Measurements from ENCODE around the gene VIT.
"Not testable (repeated sequence)": the region's sequence is repeated elsewhere in the genome, so short reads cannot be mapped to it uniquely, and the experiment has no call there.

VIT gene

DNA sequence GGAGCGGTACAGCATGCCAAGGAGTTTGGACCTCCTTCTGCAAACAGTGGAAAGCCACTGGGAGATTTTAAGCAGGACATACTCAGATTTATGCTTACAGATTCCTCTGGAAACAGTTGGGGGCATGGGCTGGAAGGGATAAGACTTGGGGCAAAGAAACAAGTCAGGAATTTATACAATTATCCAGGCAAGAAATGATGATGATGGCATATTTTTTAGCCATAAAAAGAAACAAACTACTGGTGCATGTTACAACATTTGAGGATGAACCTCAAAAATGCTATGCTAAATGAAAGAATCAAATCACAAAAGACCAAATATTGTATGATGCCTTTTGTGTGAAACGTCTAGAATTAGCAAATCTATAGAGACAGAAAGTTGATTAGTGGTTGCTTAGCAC is 13.5 kb upstream of the VIT start:
- TF ChIP-seq, protein P1, sequence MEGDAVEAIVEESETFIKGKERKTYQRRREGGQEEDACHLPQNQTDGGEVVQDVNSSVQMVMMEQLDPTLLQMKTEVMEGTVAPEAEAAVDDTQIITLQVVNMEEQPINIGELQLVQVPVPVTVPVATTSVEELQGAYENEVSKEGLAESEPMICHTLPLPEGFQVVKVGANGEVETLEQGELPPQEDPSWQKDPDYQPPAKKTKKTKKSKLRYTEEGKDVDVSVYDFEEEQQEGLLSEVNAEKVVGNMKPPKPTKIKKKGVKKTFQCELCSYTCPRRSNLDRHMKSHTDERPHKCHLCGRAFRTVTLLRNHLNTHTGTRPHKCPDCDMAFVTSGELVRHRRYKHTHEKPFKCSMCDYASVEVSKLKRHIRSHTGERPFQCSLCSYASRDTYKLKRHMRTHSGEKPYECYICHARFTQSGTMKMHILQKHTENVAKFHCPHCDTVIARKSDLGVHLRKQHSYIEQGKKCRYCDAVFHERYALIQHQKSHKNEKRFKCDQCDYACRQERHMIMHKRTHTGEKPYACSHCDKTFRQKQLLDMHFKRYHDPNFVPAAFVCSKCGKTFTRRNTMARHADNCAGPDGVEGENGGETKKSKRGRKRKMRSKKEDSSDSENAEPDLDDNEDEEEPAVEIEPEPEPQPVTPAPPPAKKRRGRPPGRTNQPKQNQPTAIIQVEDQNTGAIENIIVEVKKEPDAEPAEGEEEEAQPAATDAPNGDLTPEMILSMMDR (IDR thresholded peaks at IDR 0.05; ENCODE audit: control extremely low read depth, extremely low read depth, low read depth, missing control alignments), result no peak
- no peak for DNase-seq (ENCODE audit: extremely low spot score)
- ChIA-PET CTCF (no interaction called here), POLR2A (no interaction called here)

GRCh38 chr2:36688291-36688690 is 8.2 kb upstream of the VIT start:
- POLR2A ChIA-PET; CTCF ChIA-PET; DNase-seq (ENCODE audit: extremely low spot score): not testable (repeated sequence)

GRCh38 chr2:36689013-36689412 is 7.5 kb upstream of the VIT start:
- POLR2A ChIA-PET; DNase-seq (ENCODE audit: extremely low spot score); CTCF ChIA-PET: not testable (repeated sequence)

DNA sequence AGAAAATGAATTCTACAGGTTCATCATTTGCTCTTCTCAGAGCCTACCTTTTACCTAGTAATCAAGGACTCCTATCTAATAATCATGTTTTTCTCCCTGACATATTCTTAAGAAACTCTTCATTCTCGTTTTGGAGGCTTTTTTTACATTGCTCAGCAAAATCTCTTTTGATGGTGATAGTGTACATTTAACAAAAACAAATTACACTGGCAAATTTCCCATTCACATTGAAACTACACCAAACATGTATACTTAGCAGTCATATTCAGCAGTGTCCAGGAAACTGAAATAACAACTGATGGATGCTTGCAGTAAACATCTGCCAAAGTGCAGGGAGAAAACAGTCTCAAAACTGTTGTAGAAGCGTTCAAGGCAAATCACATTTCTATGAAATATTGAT is 4.4 kb upstream of the VIT start:
- ChIA-PET CTCF (interaction anchor here (1.0 kb wide), 1 partner anchor 28 kb away, joined by 3 read pairs; no protein-coding TSS in a partner anchor), POLR2A (no interaction called here)
- no peak for DNase-seq (ENCODE audit: extremely low spot score)
- TF ChIP-seq, protein P1 (IDR thresholded peaks at IDR 0.05; ENCODE audit: control extremely low read depth, extremely low read depth, low read depth, missing control alignments), result no peak

GRCh38 chr2:36693825-36694224 is 2.7 kb upstream of the VIT start:
- TF ChIP-seq, protein P1 (IDR thresholded peaks at IDR 0.05; ENCODE audit: control extremely low read depth, extremely low read depth, low read depth, missing control alignments), result no peak
- ChIA-PET CTCF (interaction anchor here (1.2 kb wide), 1 partner anchor 30 kb away, joined by 5 read pairs; no protein-coding TSS in a partner anchor), POLR2A (no interaction called here)
- no peak for DNase-seq (ENCODE audit: extremely low spot score)

GRCh38 chr2:36695746-36696415 is 626 bp upstream of the VIT start:
- no peak for DNase-seq (ENCODE audit: extremely low spot score)
- POLR2A ChIA-PET, result no interaction called here
- CTCF ChIA-PET, result no interaction called here
- TF ChIP-seq, protein P1 (IDR thresholded peaks at IDR 0.05; ENCODE audit: control extremely low read depth, extremely low read depth, low read depth, missing control alignments), result no peak

DNA sequence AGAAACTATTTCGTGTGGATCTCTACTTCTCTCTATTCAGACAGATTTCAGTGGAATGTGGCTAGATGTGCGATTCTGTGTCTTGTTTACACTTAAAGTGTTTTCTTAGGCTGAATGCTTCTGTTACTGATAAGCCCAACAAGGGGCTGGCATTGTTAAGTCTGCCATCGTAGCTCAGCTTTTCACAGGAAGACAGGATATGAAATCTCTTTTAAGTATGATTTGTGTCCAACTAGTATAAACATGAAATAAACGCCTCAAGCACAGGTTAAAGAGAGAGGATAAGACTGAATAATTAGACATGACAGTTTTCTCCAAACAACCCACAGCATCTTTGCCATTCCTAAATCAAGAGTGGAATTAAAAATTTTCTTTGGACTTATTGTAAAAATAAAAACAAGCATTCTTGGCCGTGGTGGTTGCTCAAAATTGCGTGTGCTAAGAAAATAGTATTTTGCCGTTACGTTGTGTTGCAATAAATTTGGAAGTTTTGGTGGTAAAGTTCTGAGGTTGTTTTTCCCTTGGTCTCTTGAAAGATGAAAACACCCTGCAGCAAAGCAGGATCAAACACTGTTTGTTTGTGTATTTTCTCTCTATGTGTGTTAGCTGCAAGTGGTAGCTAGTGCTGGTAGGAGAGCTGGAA is 1.0 kb downstream of the VIT start:
- TF ChIP-seq, protein P1 (IDR thresholded peaks at IDR 0.05; ENCODE audit: control extremely low read depth, extremely low read depth, low read depth, missing control alignments), result no peak
- ChIA-PET POLR2A (no interaction called here), CTCF (no interaction called here)
- no peak for DNase-seq (ENCODE audit: extremely low spot score)

Measured in GM10248 (cell line).